ENCODE measurements around the gene MAP2K3. TPM values are rescaled to one million over a fixed set of nuclear protein-coding genes. Genes with fewer than 3 reads are reported as not detected.
A peak's percentile ranks its signal among the peaks of the same experiment; 100 is the strongest.

The MAP2K3 gene
- total RNA-seq: 10 to 100 TPM; 15.5 to 23.4 (median 21.3) TPM

GRCh38 chr17:21284319-21285163 is at the start of gene MAP2K3:
Gene MAP2K3 (plus strand): TSS chr17:21284711. CDS start chr17:21284921, 210 bp downstream.
- Histone ChIP-seq H3K27ac (peak within 1 kb of the TSS; percentile 94 to 97 (median 94)), H3K27me3 (no peaks in the 10 kb centered on the region), H3K36me3 (no peaks in the 10 kb centered on the region), H3K9me3 (no peaks in the 10 kb centered on the region), H3K4me3 (replicated peaks in 1 of 3) (peak within 1 kb of the TSS; percentile 57 to 78 (median 72)), H3K4me1 (peaks cover 45 to 47% of the 10 kb centered on the region in 2 donors)
- intact Hi-C loops (cut with DNase I): loop anchor here (5.0 to 10.0 kb wide), 4 partner anchors 33 to 240 kb away; partner anchors contain the start of genes KCNJ12 and USP22
- TF ChIP-seq, protein P1, sequence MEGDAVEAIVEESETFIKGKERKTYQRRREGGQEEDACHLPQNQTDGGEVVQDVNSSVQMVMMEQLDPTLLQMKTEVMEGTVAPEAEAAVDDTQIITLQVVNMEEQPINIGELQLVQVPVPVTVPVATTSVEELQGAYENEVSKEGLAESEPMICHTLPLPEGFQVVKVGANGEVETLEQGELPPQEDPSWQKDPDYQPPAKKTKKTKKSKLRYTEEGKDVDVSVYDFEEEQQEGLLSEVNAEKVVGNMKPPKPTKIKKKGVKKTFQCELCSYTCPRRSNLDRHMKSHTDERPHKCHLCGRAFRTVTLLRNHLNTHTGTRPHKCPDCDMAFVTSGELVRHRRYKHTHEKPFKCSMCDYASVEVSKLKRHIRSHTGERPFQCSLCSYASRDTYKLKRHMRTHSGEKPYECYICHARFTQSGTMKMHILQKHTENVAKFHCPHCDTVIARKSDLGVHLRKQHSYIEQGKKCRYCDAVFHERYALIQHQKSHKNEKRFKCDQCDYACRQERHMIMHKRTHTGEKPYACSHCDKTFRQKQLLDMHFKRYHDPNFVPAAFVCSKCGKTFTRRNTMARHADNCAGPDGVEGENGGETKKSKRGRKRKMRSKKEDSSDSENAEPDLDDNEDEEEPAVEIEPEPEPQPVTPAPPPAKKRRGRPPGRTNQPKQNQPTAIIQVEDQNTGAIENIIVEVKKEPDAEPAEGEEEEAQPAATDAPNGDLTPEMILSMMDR (IDR thresholded peaks at IDR 0.05): no peak
- TF ChIP-seq POLR2A (IDR thresholded peaks at IDR 0.05): peak; percentile 86 to 98
- DNase-seq: peak; percentile 100
- WGBS, 2 donors: 1% methylated on average over 25 to 41 of the region's 88 CpGs

- WGBS, 2 donors: 44 to 55% methylated on average over 1 of the region's 1 CpG
- intact Hi-C loops (cut with DNase I): no loop called here
- Histone ChIP-seq H3K36me3 (no peaks in the 10 kb centered on the region), H3K4me1 (peaks cover 0 to 13% of the 10 kb centered on the region in 2 donors), H3K4me3 (replicated peaks in 1 of 3) (no peak overlapping the region), H3K27ac (no peak overlapping the region), H3K9me3 (no peaks in the 10 kb centered on the region), H3K27me3 (no peaks in the 10 kb centered on the region)
- TF ChIP-seq, protein P1 (IDR thresholded peaks at IDR 0.05): no peak
- no peak for TF ChIP-seq POLR2A (IDR thresholded peaks at IDR 0.05)
- no peak for DNase-seq
Measured at GRCh38 chr17:21235921-21236320, 48.6 kb upstream of the MAP2K3 start.

- Histone ChIP-seq H3K4me3 (replicated peaks in 1 of 3) (no peak overlapping the region), H3K36me3 (no peaks in the 10 kb centered on the region), H3K4me1 (peaks cover 20 to 51% of the 10 kb centered on the region in 2 donors), H3K27ac (no peak overlapping the region), H3K9me3 (no peaks in the 10 kb centered on the region), H3K27me3 (no peaks in the 10 kb centered on the region)
- DNase-seq: no peak
- TF ChIP-seq, protein P1 (IDR thresholded peaks at IDR 0.05): peak in 4 of 6 experiments; percentile 11 to 41 (median 28)
- no peak for TF ChIP-seq POLR2A (IDR thresholded peaks at IDR 0.05)
- WGBS, 2 donors: 71 to 74% methylated on average over 9 to 11 of the region's 12 CpGs
- intact Hi-C loops (cut with DNase I): no loop called here
Measured at GRCh38 chr17:21239680-21240368, 44.7 kb upstream of the MAP2K3 start.

DNA sequence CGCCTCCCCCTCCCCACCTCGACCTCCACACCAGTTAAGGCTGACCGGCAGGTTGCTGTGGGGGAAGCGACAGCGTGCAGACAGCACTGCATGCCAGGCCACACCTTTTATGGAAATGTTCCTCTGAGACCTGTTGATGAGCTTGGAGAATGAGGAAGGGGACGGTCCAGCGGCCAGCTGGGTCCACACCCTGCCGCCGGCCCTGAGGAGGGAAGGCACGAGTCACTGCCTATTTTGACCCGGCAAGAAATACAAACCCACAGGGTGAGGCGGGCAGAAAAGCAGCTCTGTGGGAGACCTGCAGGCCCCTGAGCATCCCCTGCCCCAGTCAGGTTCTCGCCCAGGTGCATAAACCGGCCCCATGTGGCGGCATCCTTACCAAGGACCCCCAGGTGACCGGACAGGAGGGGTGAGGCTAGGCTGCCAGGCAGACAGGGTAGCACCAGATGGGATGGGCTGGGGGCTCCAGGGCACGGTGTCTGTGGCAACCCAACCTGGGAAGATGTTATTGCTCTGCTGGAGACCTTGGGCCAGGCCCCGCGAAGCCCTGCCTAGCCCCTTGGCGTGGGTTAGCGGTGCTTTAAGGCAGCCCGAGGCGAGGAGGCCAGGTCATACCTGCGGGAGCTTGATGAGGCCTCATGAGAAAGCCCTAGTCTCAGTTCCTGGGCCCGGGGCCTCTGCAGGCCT is 44.0 kb upstream of the MAP2K3 start:
- Histone ChIP-seq H3K27me3 (no peaks in the 10 kb centered on the region), H3K27ac (peak overlapping the region in 1 of 3 donors; percentile 36), H3K9me3 (no peaks in the 10 kb centered on the region), H3K36me3 (no peaks in the 10 kb centered on the region), H3K4me3 (replicated peaks in 1 of 3) (no peak overlapping the region), H3K4me1 (peaks cover 20 to 53% of the 10 kb centered on the region in 2 donors)
- DNase-seq: no peak
- 71 to 74% methylated on average over 8 to 14 of the region's 25 CpGs for WGBS, 2 donors
- TF ChIP-seq POLR2A (IDR thresholded peaks at IDR 0.05): no peak
- TF ChIP-seq, protein P1 (IDR thresholded peaks at IDR 0.05): no peak
- intact Hi-C loops (cut with DNase I): no loop called here
